ENCODE results near the gene PEX11A.

PEX11A gene

DNA sequence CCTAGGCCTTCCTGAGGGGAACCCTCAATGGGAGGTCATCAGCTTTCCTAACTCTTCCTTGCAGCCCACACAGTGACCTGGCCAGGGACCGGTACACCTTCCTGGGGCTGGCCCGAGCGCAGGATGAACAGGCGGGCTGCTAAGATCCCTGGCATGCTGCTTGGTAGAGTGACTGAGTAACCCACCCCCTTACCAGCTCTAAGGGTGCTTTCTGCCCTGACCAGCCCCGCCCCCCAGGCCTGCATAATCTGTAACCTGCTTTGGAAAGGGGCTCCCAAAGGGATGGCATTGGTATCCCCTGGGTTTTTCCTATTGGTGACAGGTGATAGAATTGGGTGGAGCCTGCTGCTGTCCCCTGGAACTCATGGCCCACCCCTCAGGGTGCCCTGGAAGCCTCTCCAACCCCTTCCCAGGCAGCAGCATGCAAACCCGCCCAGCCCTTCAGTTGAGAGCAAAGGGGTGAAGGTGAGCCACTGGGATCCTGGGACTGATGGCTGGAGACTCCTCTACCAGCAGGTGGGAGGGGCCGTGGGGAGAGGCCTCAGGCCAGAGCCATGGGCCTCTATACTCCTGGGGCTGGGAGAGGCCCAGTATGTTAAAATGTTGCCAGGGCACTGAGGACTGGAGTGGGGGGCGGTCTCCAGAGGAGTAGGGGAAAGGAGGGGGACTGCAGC lies 24.2 kb downstream of the PEX11A start:
- TF ChIP-seq RARB (CRISPR knock-in tag; IDR thresholded peaks at IDR 0.05) (no peak), ESRRG (CRISPR knock-in tag; IDR thresholded peaks at IDR 0.05) (no peak), ZC3H10 (CRISPR knock-in tag; IDR thresholded peaks at IDR 0.05) (no peak), OSR1 (CRISPR knock-in tag; IDR thresholded peaks at IDR 0.05) (no peak), CSDC2 (CRISPR knock-in tag; IDR thresholded peaks at IDR 0.05) (no peak), GLIS3 (CRISPR knock-in tag; IDR thresholded peaks at IDR 0.05) (no peak), TCF4 (CRISPR knock-in tag; IDR thresholded peaks at IDR 0.05; ENCODE audit: borderline replicate concordance) (no peak), TSHZ2 (CRISPR knock-in tag; IDR thresholded peaks at IDR 0.05) (no peak), ZFP30 (CRISPR knock-in tag; IDR thresholded peaks at IDR 0.05) (no peak), SNAI2 (CRISPR knock-in tag; IDR thresholded peaks at IDR 0.05) (no peak), ZNF70 (CRISPR knock-in tag; IDR thresholded peaks at IDR 0.05) (no peak), BACH2 (CRISPR knock-in tag; IDR thresholded peaks at IDR 0.05; ENCODE audit: borderline replicate concordance) (no peak), POU6F1 (CRISPR knock-in tag; IDR thresholded peaks at IDR 0.05; ENCODE audit: borderline replicate concordance, low read depth) (no peak), PATZ1 (CRISPR knock-in tag; IDR thresholded peaks at IDR 0.05; ENCODE audit: borderline replicate concordance) (no peak), ZNF565 (CRISPR knock-in tag; conservative IDR thresholded peaks at IDR 0.05; ENCODE audit: low read depth) (no peak), TOX (CRISPR knock-in tag; IDR thresholded peaks at IDR 0.05; ENCODE audit: borderline replicate concordance) (no peak)
- TF ChIP-seq, protein P1, sequence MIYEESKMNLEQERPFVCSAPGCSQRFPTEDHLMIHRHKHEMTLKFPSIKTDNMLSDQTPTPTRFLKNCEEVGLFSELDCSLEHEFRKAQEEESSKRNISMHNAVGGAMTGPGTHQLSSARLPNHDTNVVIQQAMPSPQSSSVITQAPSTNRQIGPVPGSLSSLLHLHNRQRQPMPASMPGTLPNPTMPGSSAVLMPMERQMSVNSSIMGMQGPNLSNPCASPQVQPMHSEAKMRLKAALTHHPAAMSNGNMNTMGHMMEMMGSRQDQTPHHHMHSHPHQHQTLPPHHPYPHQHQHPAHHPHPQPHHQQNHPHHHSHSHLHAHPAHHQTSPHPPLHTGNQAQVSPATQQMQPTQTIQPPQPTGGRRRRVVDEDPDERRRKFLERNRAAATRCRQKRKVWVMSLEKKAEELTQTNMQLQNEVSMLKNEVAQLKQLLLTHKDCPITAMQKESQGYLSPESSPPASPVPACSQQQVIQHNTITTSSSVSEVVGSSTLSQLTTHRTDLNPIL (CRISPR knock-in tag; IDR thresholded peaks at IDR 0.05; ENCODE audit: low read depth), result no peak
- no peak for ATAC-seq

- peak; percentile 25 for ATAC-seq
- TF ChIP-seq BACH2 (CRISPR knock-in tag; IDR thresholded peaks at IDR 0.05; ENCODE audit: borderline replicate concordance), result no peak
- no peak for TF ChIP-seq TCF4 (CRISPR knock-in tag; IDR thresholded peaks at IDR 0.05; ENCODE audit: borderline replicate concordance)
- TF ChIP-seq ARNTL (CRISPR knock-in tag; IDR thresholded peaks at IDR 0.05; ENCODE audit: borderline replicate concordance, low read depth), result no peak
- TF ChIP-seq ZNF565 (CRISPR knock-in tag; conservative IDR thresholded peaks at IDR 0.05; ENCODE audit: low read depth), result no peak
- TF ChIP-seq SNAI2 (CRISPR knock-in tag; IDR thresholded peaks at IDR 0.05), result no peak
- TF ChIP-seq POU6F1 (CRISPR knock-in tag; IDR thresholded peaks at IDR 0.05; ENCODE audit: borderline replicate concordance, low read depth), result no peak
- no peak for TF ChIP-seq PPARA (CRISPR knock-in tag; IDR thresholded peaks at IDR 0.05; ENCODE audit: borderline replicate concordance)
- TF ChIP-seq OSR1 (CRISPR knock-in tag; IDR thresholded peaks at IDR 0.05), result no peak
- no peak for TF ChIP-seq ESRRG (CRISPR knock-in tag; IDR thresholded peaks at IDR 0.05)
- TF ChIP-seq ZFP30 (CRISPR knock-in tag; IDR thresholded peaks at IDR 0.05), result no peak
- no peak for TF ChIP-seq TSHZ2 (CRISPR knock-in tag; IDR thresholded peaks at IDR 0.05)
- TF ChIP-seq CSRNP3 (CRISPR knock-in tag; IDR thresholded peaks at IDR 0.05), result no peak
- no peak for TF ChIP-seq ZFP3 (CRISPR knock-in tag; IDR thresholded peaks at IDR 0.05)
- no peak for TF ChIP-seq TOX (CRISPR knock-in tag; IDR thresholded peaks at IDR 0.05; ENCODE audit: borderline replicate concordance)
- TF ChIP-seq PATZ1 (CRISPR knock-in tag; IDR thresholded peaks at IDR 0.05; ENCODE audit: borderline replicate concordance), result no peak
These were observed 24.9 kb downstream of the PEX11A start for GRCh38 chr15:89665449-89666181.

Measured in SK-N-SH treated with all-trans-retinoic acid at 6 μM for 48 hours (cell line).